ENCODE data around the gene VOPP1.

DNA sequence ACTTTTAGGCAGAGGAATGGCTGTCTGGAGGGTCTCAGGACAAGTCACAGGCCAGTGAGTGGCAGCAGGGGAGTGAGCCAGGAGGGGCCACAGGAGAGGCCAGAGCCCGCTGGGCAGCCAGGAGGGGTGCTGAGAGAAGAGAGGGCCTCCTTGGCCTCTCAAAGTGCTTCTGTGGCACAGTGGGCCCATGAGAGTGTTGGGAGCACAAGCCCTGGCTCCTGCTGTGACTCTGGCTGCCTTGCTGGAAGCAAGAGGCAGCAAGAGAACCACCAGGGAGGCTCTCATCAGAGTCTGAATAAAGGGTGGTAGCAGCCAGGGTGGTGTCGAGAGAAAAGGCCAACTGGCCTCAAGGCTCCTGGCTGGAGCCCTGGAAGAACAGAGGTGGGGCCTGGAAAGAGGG, 91.1 kb downstream of the VOPP1 start:
- no peak for TF ChIP-seq CTCF (IDR thresholded peaks at IDR 0.05; ENCODE audit: insufficient read depth, low read length, poor library complexity, severe bottlenecking)
- no peak for TF ChIP-seq EZH2phosphoT487 (conservative IDR thresholded peaks at IDR 0.05; ENCODE audit: low read length)
